Activated CD8-positive, alpha-beta T cell treated with anti-CD3 and anti-CD28 coated beads for 36 hours (primary cell): ENCODE results near the gene ITGA5. TPM values are rescaled to one million over a fixed set of nuclear protein-coding genes. Genes with fewer than 3 reads are reported as not detected.
A peak's percentile ranks its signal among the peaks of the same experiment; 100 is the strongest.

ENCODE experiments used
- ATAC-seq: fragments of 200-7000 bp; cut with Tn5 transposase; one replicate; pipeline ENCODE4 v1.10.0; 2021; ENCODE audit warnings: mild to moderate bottlenecking, moderate library complexity
- CTCF ChIA-PET: fragments of 350-600 bp; sonication (Branson Sonifier 250); formaldehyde crosslinking; loops from one replicate; lab custom pipeline; 2021; ENCODE audit warnings: antibody characterized with exemption; lab: Charles Lee
- POLR2A ChIA-PET: fragments of 350-600 bp; sonication (Branson Sonifier 250); formaldehyde crosslinking; loops from one replicate; lab custom pipeline; 2021; ENCODE audit warnings: antibody characterized with exemption; lab: Charles Lee
- DNase-seq: peaks from one replicate; pipeline ENCODE4 v3.0.0-alpha.2; 2020
- H3K27ac Mint-ChIP-seq: one replicate; pipeline ENCODE4 v1.8.0; 2021; ENCODE audit warnings: mild to moderate bottlenecking, mixed read lengths
- H3K27me3 Mint-ChIP-seq: one replicate; pipeline ENCODE4 v1.8.0; 2021; ENCODE audit warnings: mixed read lengths
- H3K36me3 Mint-ChIP-seq: one replicate; pipeline ENCODE4 v1.8.0; 2021; ENCODE audit warnings: low read depth, mixed read lengths
- H3K4me1 Mint-ChIP-seq: one replicate; pipeline ENCODE4 v1.8.0; 2021; ENCODE audit warnings: low read depth, mixed read lengths
- H3K4me3 Mint-ChIP-seq: one replicate; pipeline ENCODE4 v1.8.0; 2021; ENCODE audit warnings: mild to moderate bottlenecking, moderate library complexity, mixed read lengths
- H3K9me3 Mint-ChIP-seq: one replicate; pipeline ENCODE4 v1.8.0; 2021; ENCODE audit warnings: mixed read lengths
- intact Hi-C: fragments of 100-400 bp; cut with micrococcal nuclease; formaldehyde crosslinking; loops from one replicate; pipeline ENCODE4 v1.10.0; 2022
- total RNA-seq, 2 experiments: library from RNA; stranded (reverse); gene quantifications; one replicate each; pipeline ENCODE4 v1.2.3, GENCODE V29; 2021
- TF ChIP-seq, protein P1 (sequence below): fragments of 200-600 bp; IDR thresholded peaks from one replicate; pipeline ENCODE4 v1.8.0; 2022; ENCODE audit warnings: antibody characterized with exemption, mild to moderate bottlenecking

The ITGA5 gene
- total RNA-seq, 2 experiments from 2014 or later: 35.2 to 36.6 TPM

DNA sequence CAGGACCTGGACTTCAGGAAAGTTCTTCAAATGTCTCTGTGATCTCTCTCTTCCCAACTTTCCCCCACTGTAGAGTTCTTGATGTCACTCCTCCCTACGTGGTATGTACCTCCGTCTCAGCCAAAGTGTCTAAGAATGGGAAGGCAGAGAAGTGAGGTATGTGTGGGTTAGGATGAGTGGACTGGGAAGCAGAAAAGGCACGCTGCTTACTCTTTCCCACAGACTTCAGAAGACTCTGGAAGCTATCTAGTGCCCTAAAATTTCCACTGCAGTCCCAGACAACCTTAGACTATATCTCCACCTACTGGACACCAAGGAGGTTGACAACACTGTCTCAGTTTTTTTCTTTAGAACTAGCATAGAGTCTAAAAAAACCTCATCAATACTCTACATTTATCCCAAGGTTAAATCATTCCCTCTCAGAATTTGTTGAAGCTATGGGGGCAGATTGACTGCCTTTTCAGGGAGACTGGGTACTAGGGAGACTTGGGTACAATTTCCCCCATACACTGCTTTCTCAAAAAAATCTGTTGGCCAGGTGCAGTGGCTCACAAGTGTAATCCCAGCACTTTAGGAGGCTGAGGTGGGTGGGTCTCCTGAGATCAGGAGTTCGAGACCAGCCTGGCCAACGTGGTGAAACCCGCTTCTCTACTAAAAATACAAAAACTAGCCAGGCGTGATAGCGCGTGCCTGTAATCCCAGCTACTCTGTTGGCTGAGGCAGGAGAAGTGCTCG, 20.6 kb upstream of the ITGA5 start:
- peak; percentile 88 for ATAC-seq
- no peak for DNase-seq
- no peak overlapping the region for H3K4me3 Mint-ChIP-seq
- H3K36me3 Mint-ChIP-seq: no peaks in the 10 kb centered on the region
- H3K4me1 Mint-ChIP-seq: peaks cover 10% of the 10 kb centered on the region
- POLR2A ChIA-PET: interaction anchor here (1.0 to 2.3 kb wide), 4 partner anchors 22 to 47 kb away, joined by 3 to 13 read pairs (median 4); no protein-coding TSS in a partner anchor
- intact Hi-C loops: loop anchor here (1.0 kb wide), 1 partner anchor 40 kb away; no protein-coding TSS in a partner anchor
- no peaks in the 10 kb centered on the region for H3K27me3 Mint-ChIP-seq
- TF ChIP-seq, protein P1, sequence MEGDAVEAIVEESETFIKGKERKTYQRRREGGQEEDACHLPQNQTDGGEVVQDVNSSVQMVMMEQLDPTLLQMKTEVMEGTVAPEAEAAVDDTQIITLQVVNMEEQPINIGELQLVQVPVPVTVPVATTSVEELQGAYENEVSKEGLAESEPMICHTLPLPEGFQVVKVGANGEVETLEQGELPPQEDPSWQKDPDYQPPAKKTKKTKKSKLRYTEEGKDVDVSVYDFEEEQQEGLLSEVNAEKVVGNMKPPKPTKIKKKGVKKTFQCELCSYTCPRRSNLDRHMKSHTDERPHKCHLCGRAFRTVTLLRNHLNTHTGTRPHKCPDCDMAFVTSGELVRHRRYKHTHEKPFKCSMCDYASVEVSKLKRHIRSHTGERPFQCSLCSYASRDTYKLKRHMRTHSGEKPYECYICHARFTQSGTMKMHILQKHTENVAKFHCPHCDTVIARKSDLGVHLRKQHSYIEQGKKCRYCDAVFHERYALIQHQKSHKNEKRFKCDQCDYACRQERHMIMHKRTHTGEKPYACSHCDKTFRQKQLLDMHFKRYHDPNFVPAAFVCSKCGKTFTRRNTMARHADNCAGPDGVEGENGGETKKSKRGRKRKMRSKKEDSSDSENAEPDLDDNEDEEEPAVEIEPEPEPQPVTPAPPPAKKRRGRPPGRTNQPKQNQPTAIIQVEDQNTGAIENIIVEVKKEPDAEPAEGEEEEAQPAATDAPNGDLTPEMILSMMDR: peak; percentile 91
- CTCF ChIA-PET: interaction anchor here (0.6 to 14.3 kb wide), 30 partner anchors 9 to 174 kb away, joined by 3 to 479 read pairs (median 5); partner anchors contain the start of genes ITGA5, NCKAP1L and NFE2
- H3K9me3 Mint-ChIP-seq: no peaks in the 10 kb centered on the region
- H3K27ac Mint-ChIP-seq: no peak overlapping the region

GRCh38 chr12:54439096-54439495, 20.0 kb upstream of the ITGA5 start:
- H3K9me3 Mint-ChIP-seq: no peaks in the 10 kb centered on the region
- no peak for ATAC-seq
- no peaks in the 10 kb centered on the region for H3K36me3 Mint-ChIP-seq
- H3K27ac Mint-ChIP-seq: no peak overlapping the region
- TF ChIP-seq, protein P1: no peak
- intact Hi-C loops: loop anchor here (1.0 kb wide), 1 partner anchor 40 kb away; no protein-coding TSS in a partner anchor
- H3K4me1 Mint-ChIP-seq: peaks cover 10% of the 10 kb centered on the region
- no peaks in the 10 kb centered on the region for H3K27me3 Mint-ChIP-seq
- H3K4me3 Mint-ChIP-seq: no peak overlapping the region
- ChIA-PET CTCF (interaction anchor here (0.6 to 14.3 kb wide), 26 partner anchors 10 to 174 kb away, joined by 3 to 479 read pairs (median 5); partner anchors contain the start of genes ITGA5 and NFE2), POLR2A (interaction anchor here (0.7 to 2.3 kb wide), 7 partner anchors 21 to 57 kb away, joined by 3 to 13 read pairs (median 3); no protein-coding TSS in a partner anchor)
- no peak for DNase-seq

DNA sequence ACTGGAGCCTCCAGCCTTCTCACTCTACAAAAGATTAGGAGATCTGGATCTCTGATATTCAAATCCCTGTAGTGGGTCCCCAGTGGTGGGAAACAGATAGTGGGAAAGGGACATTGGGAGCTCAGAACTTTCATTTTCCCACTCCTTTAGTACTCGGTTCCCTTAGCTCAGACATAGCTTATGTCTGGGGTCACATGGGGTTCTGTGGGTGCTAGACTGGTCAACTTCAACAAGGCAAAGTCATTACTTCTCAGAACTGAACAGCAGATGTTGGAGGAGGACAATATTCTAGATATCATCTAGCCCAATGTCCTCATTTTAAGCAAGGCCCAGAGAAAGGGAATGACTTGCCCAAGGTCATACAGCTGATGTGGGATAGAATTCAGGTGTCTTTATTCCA, 19.5 kb upstream of the ITGA5 start:
- no peak overlapping the region for H3K4me3 Mint-ChIP-seq
- intact Hi-C loops: no loop called here
- CTCF ChIA-PET: interaction anchor here (0.9 to 14.3 kb wide), 18 partner anchors 9 to 173 kb away, joined by 3 to 479 read pairs (median 6); partner anchors contain the start of gene ITGA5
- TF ChIP-seq, protein P1: no peak
- H3K9me3 Mint-ChIP-seq: no peaks in the 10 kb centered on the region
- no peak for DNase-seq
- H3K36me3 Mint-ChIP-seq: no peaks in the 10 kb centered on the region
- POLR2A ChIA-PET: interaction anchor here (0.7 to 2.1 kb wide), 6 partner anchors 17 to 56 kb away, joined by 3 to 10 read pairs (median 4); no protein-coding TSS in a partner anchor
- H3K27ac Mint-ChIP-seq: no peak overlapping the region
- H3K27me3 Mint-ChIP-seq: no peaks in the 10 kb centered on the region
- no peak for ATAC-seq
- H3K4me1 Mint-ChIP-seq: peaks cover 10% of the 10 kb centered on the region

GRCh38 chr12:54437697-54438096, 18.6 kb upstream of the ITGA5 start:
- POLR2A ChIA-PET: interaction anchor here (0.7 to 2.1 kb wide), 5 partner anchors 17 to 86 kb away, joined by 3 to 10 read pairs (median 5); no protein-coding TSS in a partner anchor
- ATAC-seq (peak; percentile 31), DNase-seq (no peak)
- Mint-ChIP-seq H3K4me1 (peaks cover 14% of the 10 kb centered on the region), H3K27me3 (no peaks in the 10 kb centered on the region), H3K36me3 (no peaks in the 10 kb centered on the region), H3K9me3 (no peaks in the 10 kb centered on the region), H3K27ac (no peak overlapping the region), H3K4me3 (no peak overlapping the region)
- TF ChIP-seq, protein P1: no peak
- intact Hi-C loops: no loop called here
- CTCF ChIA-PET: interaction anchor here (0.6 to 14.3 kb wide), 11 partner anchors 9 to 224 kb away, joined by 3 to 479 read pairs (median 4); partner anchors contain the start of genes COPZ1 and ITGA5
